Measurements from ENCODE around the gene TMEM125.

The TMEM125 gene

GRCh38 chr1:43284546-43285110, 14.8 kb downstream of the TMEM125 start:
- Histone ChIP-seq H3K14ac (ENCODE audit: low read length) (no peak overlapping the region), H4K12ac (ENCODE audit: low read depth, low read length) (no peak overlapping the region), H2AFZ (ENCODE audit: insufficient read depth, low read length, poor library complexity) (no peak overlapping the region), H3K9me3 (ENCODE audit: insufficient read depth, low read depth, low read length) (no peaks in the 10 kb centered on the region), H3K18ac (ENCODE audit: low read length) (no peak overlapping the region), H3K4me2 (ENCODE audit: low read length) (no peak overlapping the region), H3K27ac (ENCODE audit: low read depth, low read length) (no peak overlapping the region), H3K9ac (ENCODE audit: low read length) (no peak overlapping the region), H3K36me3 (ENCODE audit: control insufficient read depth in 1 of 2, insufficient read depth in 2 of 2, low read length in 2 of 2) (no peaks in the 10 kb centered on the region), H2BK12ac (ENCODE audit: low read length) (no peak overlapping the region), H3K4me1 (ENCODE audit: control insufficient read depth in 1 of 2, insufficient read depth in 2 of 2, low read length in 2 of 2) (peaks cover 4 to 10% of the 10 kb centered on the region in 2 experiments), H3K4ac (ENCODE audit: low read depth, low read length) (no peak overlapping the region), H3K4me3 (ENCODE audit: low read depth, low read length) (no peak overlapping the region), H4K91ac (ENCODE audit: low read depth, low read length) (no peak overlapping the region), H3K79me2 (ENCODE audit: control insufficient read depth, insufficient read depth, low read length, poor library complexity) (no peaks in the 10 kb centered on the region), H2BK5ac (ENCODE audit: low read depth, low read length, poor library complexity) (no peak overlapping the region), H2AK5ac (ENCODE audit: low read length) (no peak overlapping the region), H3K27me3 (ENCODE audit: insufficient read depth, low read length) (no peaks in the 10 kb centered on the region), H4K8ac (ENCODE audit: low read depth, low read length) (no peak overlapping the region), H3K23ac (ENCODE audit: low read length) (no peak overlapping the region), H2BK120ac (ENCODE audit: insufficient read depth, low read length, poor library complexity) (no peak overlapping the region), H3K79me1 (ENCODE audit: low read length) (no peaks in the 10 kb centered on the region)
- WGBS (ENCODE audit: extremely low coverage, insufficient coverage, insufficient read length) = no CpG with 5 or more reads among the region's 12 CpGs
- DNase-seq = no peak

GRCh38 chr1:43285269-43285990, 15.6 kb downstream of the TMEM125 start, which contains the start of gene C1orf210:
Gene C1orf210, minus strand, starts transcription at chr1:43285581. Its CDS starts 2,311 bp downstream, at chr1:43283270.
- Histone ChIP-seq H4K8ac (ENCODE audit: low read depth, low read length) (peak within 1 kb of the TSS; percentile 52), H3K27ac (ENCODE audit: low read depth, low read length) (no peak within 1 kb of the TSS), H3K18ac (ENCODE audit: low read length) (no peak within 1 kb of the TSS), H4K91ac (ENCODE audit: low read depth, low read length) (no peak within 1 kb of the TSS), H2AFZ (ENCODE audit: insufficient read depth, low read length, poor library complexity) (no peak within 1 kb of the TSS), H2BK12ac (ENCODE audit: low read length) (no peak within 1 kb of the TSS), H3K36me3 (ENCODE audit: control insufficient read depth in 1 of 2, insufficient read depth in 2 of 2, low read length in 2 of 2) (no peaks in the 10 kb centered on the region), H4K12ac (ENCODE audit: low read depth, low read length) (no peak within 1 kb of the TSS), H3K27me3 (ENCODE audit: insufficient read depth, low read length) (no peaks in the 10 kb centered on the region), H3K4me1 (ENCODE audit: control insufficient read depth in 1 of 2, insufficient read depth in 2 of 2, low read length in 2 of 2) (peaks cover 4 to 10% of the 10 kb centered on the region in 2 experiments), H2BK120ac (ENCODE audit: insufficient read depth, low read length, poor library complexity) (no peak within 1 kb of the TSS), H2BK5ac (ENCODE audit: low read depth, low read length, poor library complexity) (no peak within 1 kb of the TSS), H3K23ac (ENCODE audit: low read length) (no peak within 1 kb of the TSS), H3K9me3 (ENCODE audit: insufficient read depth, low read depth, low read length) (no peaks in the 10 kb centered on the region), H3K4me3 (ENCODE audit: low read depth, low read length) (peak within 1 kb of the TSS; percentile 35), H3K79me1 (ENCODE audit: low read length) (no peaks in the 10 kb centered on the region), H3K14ac (ENCODE audit: low read length) (no peak within 1 kb of the TSS), H3K4ac (ENCODE audit: low read depth, low read length) (no peak within 1 kb of the TSS), H3K79me2 (ENCODE audit: control insufficient read depth, insufficient read depth, low read length, poor library complexity) (no peaks in the 10 kb centered on the region), H2AK5ac (ENCODE audit: low read length) (no peak within 1 kb of the TSS), H3K4me2 (ENCODE audit: low read length) (peak within 1 kb of the TSS; percentile 63), H3K9ac (ENCODE audit: low read length) (no peak within 1 kb of the TSS)
- peak; percentile 87 to 90 for DNase-seq
- no CpG with 5 or more reads among the region's 19 CpGs for WGBS (ENCODE audit: extremely low coverage, insufficient coverage, insufficient read length)

GRCh38 chr1:43286115-43286514, 16.3 kb downstream of the TMEM125 start:
- Histone ChIP-seq H3K23ac (ENCODE audit: low read length) (no peak overlapping the region), H2AFZ (ENCODE audit: insufficient read depth, low read length, poor library complexity) (no peak overlapping the region), H4K8ac (ENCODE audit: low read depth, low read length) (no peak overlapping the region), H2BK5ac (ENCODE audit: low read depth, low read length, poor library complexity) (no peak overlapping the region), H3K27me3 (ENCODE audit: insufficient read depth, low read length) (no peaks in the 10 kb centered on the region), H3K4me3 (ENCODE audit: low read depth, low read length) (no peak overlapping the region), H3K4ac (ENCODE audit: low read depth, low read length) (no peak overlapping the region), H4K12ac (ENCODE audit: low read depth, low read length) (no peak overlapping the region), H2AK5ac (ENCODE audit: low read length) (no peak overlapping the region), H3K4me1 (ENCODE audit: control insufficient read depth in 1 of 2, insufficient read depth in 2 of 2, low read length in 2 of 2) (peaks cover 4 to 10% of the 10 kb centered on the region in 2 experiments), H2BK120ac (ENCODE audit: insufficient read depth, low read length, poor library complexity) (no peak overlapping the region), H3K4me2 (ENCODE audit: low read length) (no peak overlapping the region), H3K9me3 (ENCODE audit: insufficient read depth, low read depth, low read length) (no peaks in the 10 kb centered on the region), H2BK12ac (ENCODE audit: low read length) (no peak overlapping the region), H3K79me2 (ENCODE audit: control insufficient read depth, insufficient read depth, low read length, poor library complexity) (no peaks in the 10 kb centered on the region), H3K79me1 (ENCODE audit: low read length) (no peaks in the 10 kb centered on the region), H3K9ac (ENCODE audit: low read length) (no peak overlapping the region), H3K18ac (ENCODE audit: low read length) (no peak overlapping the region), H3K14ac (ENCODE audit: low read length) (no peak overlapping the region), H3K36me3 (ENCODE audit: control insufficient read depth in 1 of 2, insufficient read depth in 2 of 2, low read length in 2 of 2) (no peaks in the 10 kb centered on the region), H4K91ac (ENCODE audit: low read depth, low read length) (no peak overlapping the region), H3K27ac (ENCODE audit: low read depth, low read length) (no peak overlapping the region)
- no peak for DNase-seq
- no CpG with 5 or more reads among the region's 11 CpGs for WGBS (ENCODE audit: extremely low coverage, insufficient coverage, insufficient read length)

- Histone ChIP-seq H3K23ac (ENCODE audit: low read length) (no peak overlapping the region), H3K4me1 (ENCODE audit: control insufficient read depth in 1 of 2, insufficient read depth in 2 of 2, low read length in 2 of 2) (peaks cover 4 to 10% of the 10 kb centered on the region in 2 experiments), H2AK5ac (ENCODE audit: low read length) (no peak overlapping the region), H3K36me3 (ENCODE audit: control insufficient read depth in 1 of 2, insufficient read depth in 2 of 2, low read length in 2 of 2) (no peaks in the 10 kb centered on the region), H3K18ac (ENCODE audit: low read length) (no peak overlapping the region), H2BK120ac (ENCODE audit: insufficient read depth, low read length, poor library complexity) (no peak overlapping the region), H3K4me3 (ENCODE audit: low read depth, low read length) (no peak overlapping the region), H3K4ac (ENCODE audit: low read depth, low read length) (no peak overlapping the region), H2AFZ (ENCODE audit: insufficient read depth, low read length, poor library complexity) (no peak overlapping the region), H4K12ac (ENCODE audit: low read depth, low read length) (no peak overlapping the region), H3K9ac (ENCODE audit: low read length) (no peak overlapping the region), H3K27me3 (ENCODE audit: insufficient read depth, low read length) (no peaks in the 10 kb centered on the region), H3K14ac (ENCODE audit: low read length) (no peak overlapping the region), H3K4me2 (ENCODE audit: low read length) (no peak overlapping the region), H4K8ac (ENCODE audit: low read depth, low read length) (no peak overlapping the region), H3K27ac (ENCODE audit: low read depth, low read length) (no peak overlapping the region), H2BK12ac (ENCODE audit: low read length) (no peak overlapping the region), H4K91ac (ENCODE audit: low read depth, low read length) (no peak overlapping the region), H3K79me2 (ENCODE audit: control insufficient read depth, insufficient read depth, low read length, poor library complexity) (no peaks in the 10 kb centered on the region), H3K79me1 (ENCODE audit: low read length) (no peaks in the 10 kb centered on the region), H2BK5ac (ENCODE audit: low read depth, low read length, poor library complexity) (no peak overlapping the region), H3K9me3 (ENCODE audit: insufficient read depth, low read depth, low read length) (no peaks in the 10 kb centered on the region)
- no peak for DNase-seq
- no CpG with 5 or more reads among the region's 5 CpGs for WGBS (ENCODE audit: extremely low coverage, insufficient coverage, insufficient read length)
These were observed 16.8 kb downstream of the TMEM125 start for GRCh38 chr1:43286533-43286932.

Data from trophoblast cell (in vitro differentiated cells and primary cell).